ENCODE measurements around the gene SH2D3C. TPM values are rescaled to one million over a fixed set of nuclear protein-coding genes. Genes with fewer than 3 reads are reported as not detected.

The SH2D3C gene
- total RNA-seq, 1 donor from 2014 or later, result 77.6 TPM

GRCh38 chr9:127705577-127706379, 72.7 kb downstream of the SH2D3C start:
- intact Hi-C loops (cut with micrococcal nuclease), result no loop called here

- intact Hi-C loops (cut with micrococcal nuclease), result no loop called here
Measured at GRCh38 chr9:127703289-127703946, 75.0 kb downstream of the SH2D3C start.

DNA sequence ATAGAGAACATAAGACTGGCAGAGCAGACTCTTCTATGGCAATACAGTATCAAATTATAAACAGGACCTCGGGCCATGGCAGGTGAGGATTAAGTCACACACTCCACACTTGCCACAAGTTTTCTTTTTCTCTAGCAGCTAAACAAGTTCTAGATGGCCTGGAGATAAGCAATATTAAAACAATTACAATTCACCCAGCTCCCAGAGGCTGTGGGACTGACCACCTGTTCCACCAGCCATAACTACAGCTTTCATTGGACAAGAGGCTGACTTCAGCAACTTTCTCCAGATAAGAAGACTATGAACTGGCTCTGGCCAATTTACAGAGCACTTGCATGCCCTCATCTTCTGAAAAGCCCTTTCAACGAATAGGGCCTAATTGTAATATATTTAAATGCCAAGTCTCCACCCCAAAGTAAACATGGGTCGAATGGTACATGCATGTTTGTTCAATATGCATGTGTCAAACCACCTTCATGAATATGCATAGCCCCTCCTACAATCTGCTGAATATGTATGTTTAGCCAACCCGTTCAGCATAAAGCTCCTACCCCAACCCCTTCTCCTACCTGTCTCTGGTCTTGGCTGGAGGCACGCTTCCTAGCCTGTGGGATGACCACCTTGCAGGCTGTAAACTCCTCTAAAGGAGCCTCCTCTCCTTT, 77.7 kb downstream of the SH2D3C start:
- intact Hi-C loops (cut with micrococcal nuclease), result no loop called here

- intact Hi-C loops (cut with micrococcal nuclease), result no loop called here
Measured at GRCh38 chr9:127700140-127700539, 78.3 kb downstream of the SH2D3C start.

DNA sequence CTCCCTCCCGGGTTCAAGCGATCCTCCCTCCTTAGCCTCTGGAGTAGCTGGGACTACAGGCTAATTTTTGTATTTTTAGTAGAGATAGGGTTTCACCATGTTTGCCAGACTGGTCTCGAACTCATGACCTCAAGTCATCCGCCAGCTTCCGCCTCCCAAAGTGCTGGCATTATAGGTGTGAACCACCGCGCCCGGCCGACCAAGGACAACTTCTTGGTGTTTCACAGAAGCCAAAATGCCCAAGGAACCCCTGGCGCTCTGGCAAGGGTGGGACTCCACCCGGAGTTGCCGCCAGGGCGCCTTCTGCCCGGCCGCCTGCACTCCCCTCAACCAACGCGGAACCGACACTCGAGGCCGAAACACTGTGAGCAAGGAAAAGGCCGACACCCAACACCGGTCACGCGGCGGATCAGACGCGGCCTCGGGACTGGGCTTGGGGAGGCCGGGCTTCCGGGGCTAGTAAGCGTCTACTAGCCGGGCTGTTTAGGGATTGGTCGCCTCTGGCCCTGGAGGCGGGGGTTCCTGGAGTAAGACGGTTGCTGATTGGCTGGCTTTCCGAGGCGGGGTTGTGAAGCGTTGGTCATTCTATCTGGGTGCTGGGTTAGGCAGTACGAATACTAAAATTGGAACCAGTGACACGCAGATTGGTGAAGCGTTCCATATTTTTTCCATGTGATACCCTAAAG, 79.3 kb downstream of the SH2D3C start:
- intact Hi-C loops (cut with micrococcal nuclease), result loop anchor here (1.0 to 5.0 kb wide), 3 partner anchors 16 to 87 kb away; partner anchors contain the start of genes PTRH1 and STXBP1

DNA sequence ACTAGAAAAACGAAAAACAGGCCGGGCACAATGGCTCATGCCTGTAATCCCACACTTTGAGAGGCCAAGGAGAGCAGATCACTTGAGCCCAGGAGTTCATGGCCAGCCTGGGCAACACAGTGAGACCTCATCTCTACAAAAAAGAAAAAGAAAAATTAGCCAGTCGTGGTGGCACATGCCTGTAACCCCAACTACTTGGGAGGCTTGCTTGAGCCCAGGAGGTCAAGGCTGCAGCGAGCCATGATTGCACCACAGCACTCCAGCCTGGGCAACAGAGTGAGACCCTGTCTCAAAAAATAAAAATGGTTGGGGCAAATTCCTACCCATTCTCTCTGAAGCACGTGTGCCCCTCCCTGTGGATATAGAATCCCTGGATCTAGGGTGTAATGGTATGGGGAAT, 80.1 kb downstream of the SH2D3C start:
- intact Hi-C loops (cut with micrococcal nuclease), result loop anchor here (5.0 kb wide), 1 partner anchor 86 kb away; the partner anchor contains the start of gene STXBP1

GRCh38 chr9:127697575-127697974, 80.9 kb downstream of the SH2D3C start:
- intact Hi-C loops (cut with micrococcal nuclease), result loop anchor here (5.0 kb wide), 1 partner anchor 85 kb away; the partner anchor contains the start of gene STXBP1

DNA sequence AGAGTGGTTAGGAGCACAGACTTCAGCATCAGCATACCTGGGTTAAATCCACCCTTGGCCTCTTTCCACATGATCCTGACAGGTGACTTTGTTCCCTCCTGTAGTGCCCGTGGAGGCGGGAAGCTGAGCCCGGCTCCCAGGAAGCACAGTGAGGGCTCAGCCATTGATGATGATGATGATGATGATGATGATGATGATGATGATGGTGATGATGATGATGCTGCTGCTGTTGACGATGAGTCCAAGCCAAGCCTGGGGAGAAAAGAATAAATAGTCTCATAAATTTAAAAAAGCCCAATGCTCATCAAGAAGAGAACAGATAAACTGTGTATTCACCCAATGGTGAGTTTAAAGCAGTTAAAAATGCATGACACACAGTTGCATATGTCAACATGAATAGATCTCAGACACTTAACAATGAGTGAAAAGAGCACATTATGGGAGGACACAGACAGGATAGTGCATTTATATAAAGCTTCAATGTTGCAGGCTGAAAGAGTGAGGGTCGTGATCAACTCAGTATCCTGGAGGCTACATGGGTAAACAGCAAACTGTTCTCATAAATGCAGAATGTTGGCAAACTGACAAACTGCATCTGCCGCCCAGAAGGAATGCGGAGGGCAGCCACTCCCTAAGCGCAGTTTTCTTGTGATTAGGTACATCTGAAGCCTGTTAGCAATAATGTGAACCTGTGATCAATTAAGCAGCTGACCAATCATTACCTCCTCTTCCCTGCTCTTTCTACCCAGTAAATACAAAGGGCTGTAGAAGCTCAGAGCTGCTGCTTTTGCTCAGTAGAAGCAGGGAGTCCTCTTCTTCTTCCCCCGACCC, 83.4 kb downstream of the SH2D3C start:
- intact Hi-C loops (cut with micrococcal nuclease), result loop anchor here (5.0 kb wide), 1 partner anchor 83 kb away; the partner anchor contains the start of gene STXBP1

GRCh38 chr9:127693697-127694096, 84.8 kb downstream of the SH2D3C start:
- intact Hi-C loops (cut with micrococcal nuclease), result no loop called here

DNA sequence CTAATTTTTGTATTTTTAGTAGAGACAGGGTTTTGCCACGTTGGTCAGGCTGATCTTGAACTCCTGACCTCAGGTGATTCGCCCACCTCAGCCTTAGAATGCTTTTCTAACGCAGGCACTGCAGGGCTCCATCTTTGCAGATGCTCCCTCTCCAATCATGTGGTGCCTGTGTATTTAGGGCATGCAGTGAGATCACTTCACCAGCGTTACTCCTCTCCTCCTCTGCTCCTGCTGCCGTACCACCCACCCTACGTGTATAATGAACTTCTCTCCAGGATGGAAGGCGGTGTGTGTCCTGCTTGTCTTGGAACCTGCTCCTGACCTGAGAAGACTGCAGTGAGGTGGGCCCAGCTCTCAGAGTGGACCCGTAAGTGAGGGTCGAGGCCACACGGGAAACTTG, 85.3 kb downstream of the SH2D3C start:
- intact Hi-C loops (cut with micrococcal nuclease), result no loop called here

DNA sequence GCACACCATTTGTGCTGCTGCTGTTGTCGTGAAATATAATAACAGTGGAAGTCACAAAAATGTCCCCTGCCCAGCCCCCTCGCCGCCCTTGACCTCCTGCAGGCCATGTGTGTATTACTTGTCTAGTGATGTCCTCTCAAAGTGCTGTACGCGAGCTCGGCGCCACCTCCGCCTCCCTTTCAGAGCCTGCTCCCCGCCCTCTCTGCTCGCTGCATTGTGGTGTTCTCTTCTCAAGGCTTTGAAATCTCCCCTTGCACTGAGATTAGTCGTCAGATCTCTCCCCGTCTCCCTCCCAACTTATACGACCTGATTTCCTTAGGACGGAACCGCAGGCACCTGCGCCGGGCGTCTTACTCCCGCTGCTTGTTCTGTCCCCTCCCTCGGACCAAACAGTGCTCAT, 86.4 kb downstream of the SH2D3C start:
- intact Hi-C loops (cut with micrococcal nuclease), result no loop called here

DNA sequence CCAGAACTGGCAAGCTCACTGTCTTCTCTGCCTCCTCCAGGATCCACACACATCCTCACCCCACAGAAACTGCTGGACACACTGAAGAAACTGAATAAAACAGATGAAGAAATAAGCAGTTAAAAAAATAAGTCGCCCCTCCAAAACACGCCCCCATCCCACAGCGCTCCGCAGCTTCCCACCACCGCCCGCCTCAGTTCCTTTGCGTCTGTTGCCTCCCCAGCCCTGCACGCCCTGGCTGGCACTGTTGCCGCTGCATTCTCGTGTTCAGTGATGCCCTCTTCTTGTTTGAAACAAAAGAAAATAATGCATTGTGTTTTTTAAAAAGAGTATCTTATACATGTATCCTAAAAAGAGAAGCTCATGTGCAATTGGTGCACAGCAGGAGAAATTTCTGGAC, 87.7 kb downstream of the SH2D3C start:
- intact Hi-C loops (cut with micrococcal nuclease), result no loop called here

- intact Hi-C loops (cut with micrococcal nuclease), result no loop called here
Measured at GRCh38 chr9:127689329-127690000, 89.0 kb downstream of the SH2D3C start.

Other genes starting within 250 kb of the SH2D3C start
- 16.0 and 16.8 TPM in 2 replicates for gene STXBP1, start 166.4 kb downstream of the SH2D3C start, total RNA-seq
- gene CFAP157, start 71.7 kb downstream of the SH2D3C start, total RNA-seq, result 0.07 and 0.10 TPM in 2 replicates
- 10.1 and 11.0 TPM in 2 replicates for gene PTRH1, start 63.0 kb downstream of the SH2D3C start, total RNA-seq
- gene TTC16, start 62.6 kb downstream of the SH2D3C start, total RNA-seq, result 0.22 and 0.41 TPM in 2 replicates
- 17.9 and 18.6 TPM in 2 replicates for gene TOR2A, start 43.4 kb downstream of the SH2D3C start, total RNA-seq
- 111 and 113 TPM in 2 replicates for gene CDK9, start 7.4 kb upstream of the SH2D3C start, total RNA-seq
- 89.5 and 94.8 TPM in 2 replicates for gene FPGS, start 24.2 kb upstream of the SH2D3C start, total RNA-seq
- 20.6 and 24.1 TPM in 2 replicates for gene ENG, start 76.0 kb upstream of the SH2D3C start, total RNA-seq
- 58.5 and 60.2 TPM in 2 replicates for gene AK1, start 99.0 kb upstream of the SH2D3C start, total RNA-seq
- 114 and 116 TPM in 2 replicates for gene ST6GALNAC6, start 120.9 kb upstream of the SH2D3C start, total RNA-seq
- 28.4 and 32.2 TPM in 2 replicates for gene ST6GALNAC4, start 138.4 kb upstream of the SH2D3C start, total RNA-seq
- 1.7 and 1.8 TPM in 2 replicates for gene PIP5KL1, start 152.1 kb upstream of the SH2D3C start, total RNA-seq
- gene DPM2, start 159.2 kb upstream of the SH2D3C start, total RNA-seq, result 51.3 and 53.8 TPM in 2 replicates
- gene EEIG1, start 202.3 kb upstream of the SH2D3C start, total RNA-seq, result 175 and 186 TPM in 2 replicates

All from T-helper 1 cell treated with Interleukin-12 subunit alpha and Interleukin-12 subunit beta and Interleukin-4 antibody, amounts not matched to agents 30 ng/mL and 1 ng/mL, for 36 hours (primary cell).